Measurements from ENCODE around the gene PSMF1. TPM values are rescaled to one million over a fixed set of nuclear protein-coding genes. Genes with fewer than 3 reads are reported as not detected.

Gene PSMF1, protein sequence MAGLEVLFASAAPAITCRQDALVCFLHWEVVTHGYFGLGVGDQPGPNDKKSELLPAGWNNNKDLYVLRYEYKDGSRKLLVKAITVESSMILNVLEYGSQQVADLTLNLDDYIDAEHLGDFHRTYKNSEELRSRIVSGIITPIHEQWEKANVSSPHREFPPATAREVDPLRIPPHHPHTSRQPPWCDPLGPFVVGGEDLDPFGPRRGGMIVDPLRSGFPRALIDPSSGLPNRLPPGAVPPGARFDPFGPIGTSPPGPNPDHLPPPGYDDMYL
- total RNA-seq, result 100 to 1,000 TPM; 102 to 168 TPM

DNA sequence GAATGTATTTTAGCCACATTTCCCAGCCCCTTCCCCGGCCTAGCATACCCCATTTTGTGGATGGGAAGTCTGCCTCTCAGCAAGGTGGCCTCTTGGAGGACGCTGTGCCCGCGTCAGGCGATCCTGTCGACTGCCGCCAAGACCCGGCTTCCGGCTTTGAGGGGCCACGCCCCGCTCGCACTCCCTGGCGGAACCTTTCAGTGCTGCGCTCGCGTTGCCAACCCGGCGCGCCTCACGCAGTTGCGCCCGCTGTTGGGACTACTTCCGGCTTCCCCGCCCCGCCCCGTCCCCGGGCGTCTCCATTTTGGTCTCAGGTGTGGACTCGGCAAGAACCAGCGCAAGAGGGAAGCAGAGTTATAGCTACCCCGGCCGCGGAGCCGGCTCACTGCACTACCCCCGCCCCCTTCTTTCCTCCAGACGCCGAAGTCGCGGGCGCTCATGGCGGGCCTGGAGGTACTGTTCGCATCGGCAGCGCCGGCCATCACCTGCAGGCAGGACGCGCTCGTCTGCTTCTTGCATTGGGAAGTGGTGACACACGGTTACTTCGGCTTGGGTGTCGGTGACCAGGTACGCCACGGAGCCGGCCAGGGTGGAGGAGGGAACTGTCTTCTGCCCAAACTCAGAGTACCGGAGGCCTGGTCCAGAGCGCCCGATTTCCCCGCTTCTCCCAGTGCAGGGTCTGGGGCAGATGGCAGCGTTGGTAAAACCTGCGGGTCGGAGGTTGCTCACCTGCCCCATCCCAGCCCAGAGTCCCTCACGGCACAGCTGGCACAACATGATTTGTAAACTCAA, at the start of gene PSMF1:
Gene PSMF1 (plus strand): TSS at position 267 of the 792 bp plus-strand sequence. CDS start 172 bp downstream, at position 439.
- H3K9me3 Mint-ChIP-seq, result no peaks in the 10 kb centered on the region
- peaks cover 46% of the 10 kb centered on the region for H3K36me3 Mint-ChIP-seq (ENCODE audit: low read depth)
- H3K27me3 Mint-ChIP-seq, result no peaks in the 10 kb centered on the region
- peaks cover 40% of the 10 kb centered on the region for H3K4me1 Mint-ChIP-seq
- peak; percentile 98 for ATAC-seq (replicated peaks)
- H3K4me3 Mint-ChIP-seq, result peak within 1 kb of the TSS; percentile 93
- H3K27ac Mint-ChIP-seq, result peak within 1 kb of the TSS; percentile 96

- no peak overlapping the region for H3K27ac Mint-ChIP-seq
- no peak for ATAC-seq (replicated peaks)
- peaks cover 6% of the 10 kb centered on the region for H3K9me3 Mint-ChIP-seq
- no peaks in the 10 kb centered on the region for H3K36me3 Mint-ChIP-seq (ENCODE audit: low read depth)
- no peaks in the 10 kb centered on the region for H3K4me1 Mint-ChIP-seq
- H3K27me3 Mint-ChIP-seq, result peaks cover 10% of the 10 kb centered on the region
- no peak overlapping the region for H3K4me3 Mint-ChIP-seq
Measured at GRCh38 chr20:1072258-1072657, 46.1 kb upstream of the PSMF1 start.

GRCh38 chr20:1075616-1076015, 42.8 kb upstream of the PSMF1 start:
- peak; percentile 31 for ATAC-seq (replicated peaks)
- Mint-ChIP-seq H3K27ac (no peak overlapping the region), H3K27me3 (peaks cover 6% of the 10 kb centered on the region), H3K4me3 (no peak overlapping the region), H3K9me3 (no peaks in the 10 kb centered on the region), H3K36me3 (ENCODE audit: low read depth) (no peaks in the 10 kb centered on the region), H3K4me1 (peaks cover 4% of the 10 kb centered on the region)

DNA sequence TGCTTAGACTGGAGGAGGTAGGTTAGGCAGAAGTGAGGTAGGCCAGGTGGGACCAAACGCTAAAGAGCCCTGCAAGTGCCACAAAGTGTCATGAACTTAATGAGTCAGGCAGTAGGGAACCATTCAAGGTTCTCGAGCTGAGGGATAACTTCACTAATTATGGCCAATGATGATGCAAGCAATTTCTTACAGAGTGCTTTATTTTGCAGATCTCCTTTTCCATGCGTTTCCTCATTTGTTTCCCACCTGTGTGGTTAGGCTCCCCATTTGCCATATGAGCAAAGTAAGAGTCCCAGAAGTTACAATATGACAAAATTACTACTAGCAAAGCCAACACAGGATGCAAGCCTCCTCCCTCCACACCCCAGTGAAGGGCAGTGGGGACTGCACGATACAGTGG, 36.5 kb upstream of the PSMF1 start:
- Mint-ChIP-seq H3K4me3 (no peak overlapping the region), H3K9me3 (peaks cover 11% of the 10 kb centered on the region), H3K4me1 (peaks cover 10% of the 10 kb centered on the region), H3K27me3 (peaks cover 3% of the 10 kb centered on the region), H3K36me3 (ENCODE audit: low read depth) (no peaks in the 10 kb centered on the region), H3K27ac (no peak overlapping the region)
- no peak for ATAC-seq (replicated peaks)

DNA sequence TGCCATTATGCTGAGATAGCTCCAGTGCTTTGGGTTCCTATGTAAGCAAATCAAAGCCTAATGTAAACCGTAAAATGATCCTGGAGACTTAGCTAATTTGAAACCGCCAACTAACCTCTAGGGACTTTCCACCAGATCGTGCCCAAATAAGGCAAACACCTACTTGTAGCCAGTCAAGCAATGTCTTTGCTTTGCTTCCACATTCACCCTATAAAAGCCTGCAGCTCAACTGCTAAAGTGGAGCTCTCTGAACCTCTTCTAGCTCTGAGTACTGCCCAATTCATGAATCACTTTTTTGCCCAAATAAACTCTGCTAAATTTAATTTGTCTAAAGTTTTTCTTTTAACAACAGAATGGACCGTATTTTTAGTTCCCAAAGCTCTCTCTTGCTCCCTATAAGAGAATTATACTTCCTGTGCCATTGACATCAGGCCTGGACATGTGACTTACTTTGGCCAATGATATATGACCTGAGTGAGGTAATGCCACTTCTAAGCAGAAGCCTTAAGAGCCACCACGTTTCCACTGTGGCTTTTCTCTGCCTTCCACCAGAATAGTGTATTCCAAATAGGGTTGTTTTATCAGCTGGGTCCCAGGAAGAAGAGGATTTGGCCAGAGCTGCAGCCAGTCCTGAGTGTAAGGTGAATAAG, 34.8 kb upstream of the PSMF1 start:
- H3K9me3 Mint-ChIP-seq, result peaks cover 11% of the 10 kb centered on the region
- peaks cover 3% of the 10 kb centered on the region for H3K27me3 Mint-ChIP-seq
- ATAC-seq (replicated peaks), result peak; percentile 27
- no peak overlapping the region for H3K4me3 Mint-ChIP-seq
- no peak overlapping the region for H3K27ac Mint-ChIP-seq
- no peaks in the 10 kb centered on the region for H3K36me3 Mint-ChIP-seq (ENCODE audit: low read depth)
- H3K4me1 Mint-ChIP-seq, result peaks cover 18% of the 10 kb centered on the region

DNA sequence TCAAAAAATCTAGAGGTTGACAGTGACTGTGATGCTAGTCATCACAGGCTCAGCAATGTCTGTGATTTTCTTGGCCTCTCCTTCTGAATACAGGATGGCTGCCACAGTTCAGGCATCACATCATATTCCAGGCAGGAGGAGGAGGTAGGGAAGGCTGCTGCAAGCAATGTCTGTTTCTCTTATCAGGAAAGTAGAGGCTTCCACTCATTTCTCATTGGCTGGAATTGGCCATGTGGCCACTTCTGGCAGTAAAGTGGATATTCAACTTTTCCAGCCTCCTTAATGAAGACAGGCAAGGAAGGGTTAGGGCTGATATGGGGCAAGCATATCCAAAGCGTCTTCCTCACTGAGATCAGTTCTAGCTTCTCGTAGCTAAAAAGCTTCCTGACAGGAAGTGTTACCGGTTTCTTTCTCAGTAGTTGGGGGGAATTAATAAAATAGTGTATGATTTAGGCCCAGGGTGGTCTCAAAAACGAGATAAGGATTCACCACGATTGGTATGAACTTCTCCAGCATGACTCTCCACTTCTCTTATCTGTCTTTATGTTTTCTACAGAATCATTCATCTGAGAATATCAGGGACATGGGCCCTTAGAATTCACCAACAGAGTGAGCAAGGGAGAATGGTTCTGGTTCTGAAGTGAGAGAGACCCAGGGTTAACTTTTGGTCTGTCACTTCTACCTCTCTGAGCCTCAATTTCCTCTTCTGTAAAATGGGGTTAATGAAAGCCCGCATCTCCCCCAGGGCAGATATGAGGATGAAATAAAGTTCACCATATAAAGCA, 32.7 kb upstream of the PSMF1 start:
- no peak overlapping the region for H3K4me3 Mint-ChIP-seq
- no peaks in the 10 kb centered on the region for H3K36me3 Mint-ChIP-seq (ENCODE audit: low read depth)
- H3K9me3 Mint-ChIP-seq, result peaks cover 25% of the 10 kb centered on the region
- ATAC-seq (replicated peaks), result no peak
- H3K27me3 Mint-ChIP-seq, result no peaks in the 10 kb centered on the region
- H3K4me1 Mint-ChIP-seq, result peaks cover 14% of the 10 kb centered on the region
- H3K27ac Mint-ChIP-seq, result no peak overlapping the region

- ATAC-seq (replicated peaks), result peak; percentile 76
- Mint-ChIP-seq H3K4me1 (peaks cover 14% of the 10 kb centered on the region), H3K9me3 (peaks cover 28% of the 10 kb centered on the region), H3K36me3 (ENCODE audit: low read depth) (no peaks in the 10 kb centered on the region), H3K27me3 (no peaks in the 10 kb centered on the region), H3K4me3 (peak overlapping the region; percentile 30), H3K27ac (peak overlapping the region; percentile 35)
Measured at GRCh38 chr20:1086277-1087213, 31.9 kb upstream of the PSMF1 start.

GRCh38 chr20:1087311-1087905, 31.0 kb upstream of the PSMF1 start:
- Mint-ChIP-seq H3K27me3 (no peaks in the 10 kb centered on the region), H3K36me3 (ENCODE audit: low read depth) (no peaks in the 10 kb centered on the region), H3K4me3 (no peak overlapping the region), H3K4me1 (peaks cover 14% of the 10 kb centered on the region), H3K27ac (peak overlapping the region; percentile 35), H3K9me3 (peaks cover 28% of the 10 kb centered on the region)
- peak; percentile 67 for ATAC-seq (replicated peaks)

DNA sequence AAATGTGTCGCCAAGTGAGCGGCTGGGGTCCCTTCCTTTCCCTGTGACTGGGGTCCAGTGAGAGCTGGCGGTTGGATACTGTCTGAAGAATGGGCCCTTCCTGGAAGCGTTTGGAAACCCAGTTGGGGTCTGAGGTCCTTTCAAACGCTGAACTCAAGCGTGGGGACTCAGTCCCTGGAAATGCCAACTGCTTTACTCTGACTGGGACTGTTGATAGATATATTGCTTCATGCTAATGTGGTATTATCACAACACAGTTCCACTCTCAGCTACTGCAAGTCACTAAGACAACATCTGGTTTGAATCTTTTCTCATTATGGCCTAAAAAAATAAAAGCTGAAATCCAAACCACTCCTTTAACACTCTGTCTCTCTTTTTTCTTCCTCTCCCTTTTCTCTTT, 23.7 kb upstream of the PSMF1 start:
- peaks cover 10% of the 10 kb centered on the region for H3K9me3 Mint-ChIP-seq

DNA sequence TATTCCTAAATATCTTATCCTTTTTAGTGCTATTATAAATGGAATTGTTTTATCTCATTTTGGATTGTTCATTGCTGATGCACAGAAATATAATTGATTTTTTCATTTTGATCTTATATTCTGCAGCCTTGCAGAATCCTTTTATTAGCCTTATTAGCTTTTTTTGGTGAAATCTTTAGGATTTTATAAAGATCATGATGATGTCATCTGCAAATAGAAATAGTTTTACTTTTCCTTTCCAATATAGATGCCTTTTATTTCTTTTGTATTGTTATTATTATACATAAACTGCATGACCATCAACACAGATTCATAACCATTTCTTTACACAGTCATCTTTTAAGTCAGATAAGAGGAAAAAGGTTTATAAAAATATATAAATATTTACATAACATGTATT, 16.9 kb upstream of the PSMF1 start:
- ATAC-seq (replicated peaks), result no peak
- H3K4me3 Mint-ChIP-seq, result no peak overlapping the region
- H3K4me1 Mint-ChIP-seq, result no peaks in the 10 kb centered on the region
- H3K27me3 Mint-ChIP-seq, result no peaks in the 10 kb centered on the region
- no peaks in the 10 kb centered on the region for H3K36me3 Mint-ChIP-seq (ENCODE audit: low read depth)
- H3K9me3 Mint-ChIP-seq, result peaks cover 10% of the 10 kb centered on the region
- no peak overlapping the region for H3K27ac Mint-ChIP-seq

More for the DNA sequence above, 23.7 kb upstream of the PSMF1 start:
- Mint-ChIP-seq H3K36me3 (ENCODE audit: low read depth) (no peaks in the 10 kb centered on the region), H3K27me3 (no peaks in the 10 kb centered on the region), H3K27ac (no peak overlapping the region), H3K4me3 (no peak overlapping the region), H3K4me1 (no peaks in the 10 kb centered on the region)
- ATAC-seq (replicated peaks), result no peak

DNA sequence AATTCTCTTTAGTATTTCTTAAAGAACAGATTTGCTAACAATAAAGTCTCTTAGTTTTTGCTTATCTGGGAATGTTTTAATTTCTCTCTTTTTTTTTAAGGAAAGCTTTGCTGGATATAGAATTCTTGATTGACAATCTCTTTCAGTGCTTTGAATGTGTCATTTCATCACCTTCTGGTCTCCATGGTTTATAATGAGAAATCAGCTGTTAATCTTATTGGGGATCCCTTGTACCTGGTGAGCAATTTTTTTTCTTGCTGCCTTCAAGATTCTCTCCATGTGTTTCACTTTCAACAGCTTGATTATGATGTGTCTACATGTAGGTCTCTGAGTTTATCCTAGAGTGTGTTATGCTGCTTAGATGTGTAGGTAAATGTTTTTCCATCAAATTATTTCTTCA, 16.4 kb upstream of the PSMF1 start:
- peaks cover 10% of the 10 kb centered on the region for H3K9me3 Mint-ChIP-seq
- no peak overlapping the region for H3K4me3 Mint-ChIP-seq
- no peaks in the 10 kb centered on the region for H3K27me3 Mint-ChIP-seq
- H3K36me3 Mint-ChIP-seq (ENCODE audit: low read depth), result no peaks in the 10 kb centered on the region
- no peaks in the 10 kb centered on the region for H3K4me1 Mint-ChIP-seq
- H3K27ac Mint-ChIP-seq, result no peak overlapping the region
- no peak for ATAC-seq (replicated peaks)

DNA sequence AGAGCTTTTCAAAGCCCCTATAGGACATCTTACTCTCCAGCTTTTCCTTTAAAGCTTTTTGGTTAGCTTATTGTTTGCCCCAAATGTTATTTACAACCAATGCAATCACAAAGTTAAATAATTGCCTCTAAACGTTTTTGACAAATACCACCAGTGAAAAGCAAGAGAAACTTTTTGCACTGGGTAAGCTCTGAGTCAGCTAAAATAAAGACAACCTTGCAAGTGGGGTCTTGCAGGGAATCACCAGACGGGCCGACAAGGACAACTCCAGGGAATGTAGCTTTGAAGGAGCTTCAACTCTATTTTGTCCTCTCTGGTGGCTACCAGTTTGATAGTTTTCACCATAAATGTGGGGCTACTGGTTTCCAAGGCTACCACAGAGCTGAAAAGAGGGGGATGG, 14.7 kb upstream of the PSMF1 start:
- Mint-ChIP-seq H3K9me3 (peaks cover 10% of the 10 kb centered on the region), H3K4me1 (peaks cover 5% of the 10 kb centered on the region), H3K36me3 (ENCODE audit: low read depth) (no peaks in the 10 kb centered on the region), H3K4me3 (no peak overlapping the region), H3K27ac (no peak overlapping the region), H3K27me3 (no peaks in the 10 kb centered on the region)
- ATAC-seq (replicated peaks), result no peak

GRCh38 chr20:1105599-1106194, 12.7 kb upstream of the PSMF1 start:
- H3K9me3 Mint-ChIP-seq, result peaks cover 10% of the 10 kb centered on the region
- H3K27ac Mint-ChIP-seq, result no peak overlapping the region
- H3K4me3 Mint-ChIP-seq, result no peak overlapping the region
- H3K4me1 Mint-ChIP-seq, result peaks cover 5% of the 10 kb centered on the region
- ATAC-seq (replicated peaks), result no peak
- H3K27me3 Mint-ChIP-seq, result no peaks in the 10 kb centered on the region
- no peaks in the 10 kb centered on the region for H3K36me3 Mint-ChIP-seq (ENCODE audit: low read depth)

All from activated T-helper 17 cell treated with anti-CD3 and anti-CD28 coated beads, Interleukin-2, amount 50 U/mL, for 72 hours (primary cell).